Naive B cell (primary cell): ENCODE measurements around the gene MCEMP1. TPM values are rescaled to one million over a fixed set of nuclear protein-coding genes. Genes with fewer than 3 reads are reported as not detected.

Source experiments
- ATAC-seq, 2 donors: fragments of 150-1000 bp; cut with Tn5 transposase; 2 replicates each; pipeline ENCODE4 v1.10.0; 2021; ENCODE audit warnings: low read depth in 2 of 2, mild to moderate bottlenecking in 2 of 2, moderate library complexity in 2 of 2
- DNase-seq: peaks from one replicate; pipeline ENCODE4 v3.0.0; 2022
- H3K27ac Mint-ChIP-seq, 6 donors: one replicate each; pipeline ENCODE4 v1.8.0; 2020 to 2022; ENCODE audit warnings: mild to moderate bottlenecking in 6 of 6, mixed read lengths in 6 of 6, moderate library complexity in 5 of 6, inconsistent platforms in 2 of 6
- H3K27me3 Mint-ChIP-seq, 3 donors: one replicate each; pipeline ENCODE4 v1.8.0; 2021 to 2022; ENCODE audit warnings: mixed read lengths in 3 of 3, mild to moderate bottlenecking in 1 of 3
- H3K36me3 Mint-ChIP-seq, 2 donors: one replicate each; pipeline ENCODE4 v1.8.0; 2020 to 2022; ENCODE audit warnings: mixed read lengths in 2 of 2, inconsistent platforms in 1 of 2, mild to moderate bottlenecking in 1 of 2
- H3K4me1 Mint-ChIP-seq, 3 donors: one replicate each; pipeline ENCODE4 v1.8.0; 2020 to 2022; ENCODE audit warnings: mixed read lengths in 3 of 3, inconsistent platforms in 1 of 3, mild to moderate bottlenecking in 1 of 3, moderate library complexity in 1 of 3
- H3K4me3 Mint-ChIP-seq, 8 donors: one replicate each; pipeline ENCODE4 v1.8.0; 2020 to 2022; ENCODE audit warnings: mild to moderate bottlenecking in 8 of 8, mixed read lengths in 8 of 8, moderate library complexity in 8 of 8, inconsistent platforms in 2 of 8
- H3K9me3 Mint-ChIP-seq, 7 donors: one replicate each; pipeline ENCODE4 v1.8.0; 2020 to 2022; ENCODE audit warnings: mixed read lengths in 7 of 7, mild to moderate bottlenecking in 5 of 7, inconsistent platforms in 2 of 7, moderate library complexity in 1 of 7
- polyA plus RNA-seq, 6 donors: library from polyadenylated mRNA; unstranded; fragments of 300-500 nt; fragmentation: Illumina TruSeq; gene quantifications; one replicate each; pipeline ENCODE4 v1.2.3, GENCODE V29; 2021; ENCODE audit warnings: low read depth in 6 of 6

The MCEMP1 gene
- polyA plus RNA-seq, 6 donors from 2014 or later = 0.39 to 0.58 TPM; not detected in 4

GRCh38 chr19:7663706-7664105, 13.2 kb upstream of the MCEMP1 start:
- Mint-ChIP-seq H3K27ac (no peak overlapping the region), H3K4me3 (no peak overlapping the region), H3K27me3 (peaks cover 9 to 19% (median 10%) of the 10 kb centered on the region in 3 donors), H3K36me3 (no peaks in the 10 kb centered on the region), H3K4me1 (no peaks in the 10 kb centered on the region), H3K9me3 (no peaks in the 10 kb centered on the region)
- DNase-seq = no peak
- no peak for ATAC-seq

GRCh38 chr19:7665076-7665475, 11.8 kb upstream of the MCEMP1 start:
- no peak for ATAC-seq
- H3K4me3 Mint-ChIP-seq = no peak overlapping the region
- H3K4me1 Mint-ChIP-seq = peaks cover 2 to 6% (median 3%) of the 10 kb centered on the region in 3 donors
- H3K27ac Mint-ChIP-seq = no peak overlapping the region
- no peaks in the 10 kb centered on the region for H3K36me3 Mint-ChIP-seq
- no peaks in the 10 kb centered on the region for H3K9me3 Mint-ChIP-seq
- peaks cover 15 to 33% (median 22%) of the 10 kb centered on the region in 3 donors for H3K27me3 Mint-ChIP-seq
- no peak for DNase-seq

- Mint-ChIP-seq H3K27me3 (peaks cover 34 to 64% (median 52%) of the 10 kb centered on the region in 3 donors), H3K27ac (peak within 1 kb of the TSS in 2 of 6 donors; percentile 68 to 72), H3K4me1 (peaks cover 9 to 12% (median 12%) of the 10 kb centered on the region in 3 donors), H3K4me3 (peak within 1 kb of the TSS in 4 of 8 donors; percentile 26 to 65 (median 56)), H3K36me3 (no peaks in the 10 kb centered on the region), H3K9me3 (peaks cover 0 to 1% (median 0%) of the 10 kb centered on the region in 7 donors)
- ATAC-seq (no peak), DNase-seq (no peak)
Observed at GRCh38 chr19:7668842-7669241, 8.0 kb upstream of the MCEMP1 start, which contains the start of gene RETN. Gene RETN, plus strand, starts transcription at chr19:7669049. Its CDS starts 278 bp downstream, at chr19:7669327.

- Mint-ChIP-seq H3K27me3 (peaks cover 42 to 72% (median 52%) of the 10 kb centered on the region in 3 donors), H3K27ac (peak overlapping the region in 2 of 6 donors; percentile 68 to 72)
Observed at GRCh38 chr19:7669641-7670040, 7.2 kb upstream of the MCEMP1 start.

GRCh38 chr19:7670150-7670783, 6.6 kb upstream of the MCEMP1 start:
- Mint-ChIP-seq H3K4me1 (peaks cover 12 to 18% (median 12%) of the 10 kb centered on the region in 3 donors), H3K36me3 (no peaks in the 10 kb centered on the region), H3K4me3 (peak overlapping the region; percentile 27 to 63 (median 58)), H3K9me3 (peaks cover 0 to 10% (median 2%) of the 10 kb centered on the region in 7 donors), H3K27me3 (peaks cover 43 to 74% (median 52%) of the 10 kb centered on the region in 3 donors), H3K27ac (peak overlapping the region in 1 of 6 donors; percentile 83)
- DNase-seq = no peak
- peak; percentile 52 to 65 for ATAC-seq

More at GRCh38 chr19:7669641-7670040, 7.2 kb upstream of the MCEMP1 start:
- no peak for DNase-seq
- no peaks in the 10 kb centered on the region for H3K36me3 Mint-ChIP-seq
- peak overlapping the region in 3 of 8 donors; percentile 16 to 65 (median 61) for H3K4me3 Mint-ChIP-seq
- H3K4me1 Mint-ChIP-seq = peaks cover 12 to 16% (median 12%) of the 10 kb centered on the region in 3 donors
- peaks cover 0 to 9% (median 2%) of the 10 kb centered on the region in 7 donors for H3K9me3 Mint-ChIP-seq
- no peak for ATAC-seq

GRCh38 chr19:7670790-7671189, 6.1 kb upstream of the MCEMP1 start:
- H3K9me3 Mint-ChIP-seq = peaks cover 0 to 10% (median 2%) of the 10 kb centered on the region in 7 donors
- peaks cover 13 to 21% (median 14%) of the 10 kb centered on the region in 3 donors for H3K4me1 Mint-ChIP-seq
- DNase-seq (no peak), ATAC-seq (peak; percentile 17 to 29)
- H3K27ac Mint-ChIP-seq = no peak overlapping the region
- H3K4me3 Mint-ChIP-seq = peak overlapping the region in 4 of 8 donors; percentile 33 to 61 (median 54)
- peaks cover 42 to 74% (median 52%) of the 10 kb centered on the region in 3 donors for H3K27me3 Mint-ChIP-seq
- H3K36me3 Mint-ChIP-seq = no peaks in the 10 kb centered on the region

GRCh38 chr19:7672522-7672921, 4.4 kb upstream of the MCEMP1 start:
- H3K9me3 Mint-ChIP-seq = peaks cover 0 to 10% (median 2%) of the 10 kb centered on the region in 7 donors
- H3K36me3 Mint-ChIP-seq = no peaks in the 10 kb centered on the region
- H3K4me1 Mint-ChIP-seq = peaks cover 27 to 38% (median 32%) of the 10 kb centered on the region in 3 donors
- no peak overlapping the region for H3K27ac Mint-ChIP-seq
- ATAC-seq (no peak), DNase-seq (no peak)
- no peak overlapping the region for H3K4me3 Mint-ChIP-seq
- H3K27me3 Mint-ChIP-seq = peaks cover 39 to 74% (median 52%) of the 10 kb centered on the region in 3 donors

GRCh38 chr19:7674010-7675005, 2.6 kb upstream of the MCEMP1 start:
- peaks cover 32 to 51% (median 42%) of the 10 kb centered on the region in 3 donors for H3K4me1 Mint-ChIP-seq
- no peak overlapping the region for H3K27ac Mint-ChIP-seq
- H3K9me3 Mint-ChIP-seq = peaks cover 0 to 10% (median 2%) of the 10 kb centered on the region in 7 donors
- peak overlapping the region in 1 of 8 donors; percentile 35 for H3K4me3 Mint-ChIP-seq
- no peaks in the 10 kb centered on the region for H3K36me3 Mint-ChIP-seq
- DNase-seq = no peak
- H3K27me3 Mint-ChIP-seq = peaks cover 40 to 64% (median 48%) of the 10 kb centered on the region in 3 donors
- no peak for ATAC-seq

- DNase-seq (peak; percentile 39), ATAC-seq (no peak)
- peak overlapping the region in 4 of 6 donors; percentile 9 to 81 (median 68) for H3K27ac Mint-ChIP-seq
- H3K27me3 Mint-ChIP-seq = peaks cover 30 to 45% (median 33%) of the 10 kb centered on the region in 3 donors
- H3K4me1 Mint-ChIP-seq = peaks cover 31 to 56% (median 44%) of the 10 kb centered on the region in 3 donors
- peak overlapping the region in 7 of 8 donors; percentile 43 to 86 (median 59) for H3K4me3 Mint-ChIP-seq
- no peaks in the 10 kb centered on the region for H3K36me3 Mint-ChIP-seq
- peaks cover 0 to 10% (median 2%) of the 10 kb centered on the region in 7 donors for H3K9me3 Mint-ChIP-seq
Observed at GRCh38 chr19:7676376-7676775, 514 bp upstream of the MCEMP1 start.

GRCh38 chr19:7677669-7678311, 900 bp downstream of the MCEMP1 start:
- H3K27ac Mint-ChIP-seq = peak overlapping the region; percentile 24 to 94 (median 67)
- H3K36me3 Mint-ChIP-seq = no peaks in the 10 kb centered on the region
- H3K4me1 Mint-ChIP-seq = peaks cover 40 to 67% (median 53%) of the 10 kb centered on the region in 3 donors
- H3K9me3 Mint-ChIP-seq = peaks cover 0 to 10% (median 2%) of the 10 kb centered on the region in 7 donors
- peaks cover 20 to 36% (median 26%) of the 10 kb centered on the region in 3 donors for H3K27me3 Mint-ChIP-seq
- peak overlapping the region in 3 of 8 donors; percentile 4 to 57 (median 20) for H3K4me3 Mint-ChIP-seq
- DNase-seq (no peak), ATAC-seq (no peak)

- ATAC-seq = peak; percentile 77
- peaks cover 0 to 7% (median 2%) of the 10 kb centered on the region in 7 donors for H3K9me3 Mint-ChIP-seq
- DNase-seq = peak; percentile 81
- H3K4me1 Mint-ChIP-seq = peaks cover 41 to 68% (median 61%) of the 10 kb centered on the region in 3 donors
- peak overlapping the region; percentile 60 to 96 (median 80) for H3K4me3 Mint-ChIP-seq
- peak overlapping the region; percentile 78 to 99 (median 95) for H3K27ac Mint-ChIP-seq
- H3K27me3 Mint-ChIP-seq = peaks cover 10 to 22% (median 15%) of the 10 kb centered on the region in 3 donors
- H3K36me3 Mint-ChIP-seq = no peaks in the 10 kb centered on the region
Observed at GRCh38 chr19:7678971-7679751, 2.3 kb downstream of the MCEMP1 start.
